Retina (tissue), 1 donor: ENCODE results near the gene VSTM4.

ENCODE experiments used
- DNase-seq: peaks from one replicate; pipeline ENCODE4 v3.0.0-alpha.2; 2016

The VSTM4 gene

DNA sequence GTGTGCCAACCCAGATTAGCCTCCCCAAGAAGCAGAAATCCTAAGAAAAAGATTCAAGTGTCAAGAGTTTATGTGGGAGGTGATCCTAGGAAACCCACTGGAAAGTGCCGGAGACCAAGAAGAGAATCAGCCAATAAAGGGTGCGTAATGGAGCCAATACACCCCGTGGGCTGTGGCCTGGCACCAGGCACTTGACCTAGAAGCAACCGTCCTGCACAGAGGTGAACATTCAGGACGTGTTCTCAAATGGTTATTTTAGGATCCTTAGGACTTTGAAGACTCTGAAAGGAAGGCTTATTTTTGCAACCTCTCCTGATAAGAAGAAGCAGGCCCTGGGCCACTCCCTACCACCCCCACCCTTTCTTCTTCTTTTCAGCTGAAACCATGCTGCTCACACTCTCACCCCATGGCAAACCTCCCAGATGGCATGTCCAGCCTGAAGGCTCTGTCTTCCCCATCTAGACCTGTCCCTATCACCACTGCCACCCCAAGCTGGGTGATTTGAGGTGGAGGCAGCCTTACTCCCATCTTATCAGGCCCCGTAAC is 46.6 kb downstream of the VSTM4 start:
- DNase-seq, result no peak

DNA sequence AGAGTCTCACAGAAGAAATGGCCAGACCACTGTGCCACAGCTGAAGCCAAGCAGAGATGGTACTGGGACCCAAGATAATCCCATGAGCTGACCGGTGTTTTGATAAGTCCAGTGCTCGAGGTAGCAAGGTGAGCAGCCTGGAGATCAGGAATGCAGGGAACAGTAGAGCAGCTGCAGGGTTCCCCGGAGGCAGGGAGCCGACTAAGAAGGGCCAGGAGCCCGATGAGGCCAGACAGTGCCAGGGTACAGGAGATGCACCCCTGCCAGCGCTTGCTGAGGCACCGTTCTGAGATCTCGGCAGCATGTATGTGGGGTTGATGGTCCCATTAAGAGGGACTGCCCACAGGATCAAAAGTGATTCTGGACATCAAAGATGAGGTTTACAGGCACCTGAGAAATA is 47.1 kb downstream of the VSTM4 start:
- DNase-seq, result no peak

DNA sequence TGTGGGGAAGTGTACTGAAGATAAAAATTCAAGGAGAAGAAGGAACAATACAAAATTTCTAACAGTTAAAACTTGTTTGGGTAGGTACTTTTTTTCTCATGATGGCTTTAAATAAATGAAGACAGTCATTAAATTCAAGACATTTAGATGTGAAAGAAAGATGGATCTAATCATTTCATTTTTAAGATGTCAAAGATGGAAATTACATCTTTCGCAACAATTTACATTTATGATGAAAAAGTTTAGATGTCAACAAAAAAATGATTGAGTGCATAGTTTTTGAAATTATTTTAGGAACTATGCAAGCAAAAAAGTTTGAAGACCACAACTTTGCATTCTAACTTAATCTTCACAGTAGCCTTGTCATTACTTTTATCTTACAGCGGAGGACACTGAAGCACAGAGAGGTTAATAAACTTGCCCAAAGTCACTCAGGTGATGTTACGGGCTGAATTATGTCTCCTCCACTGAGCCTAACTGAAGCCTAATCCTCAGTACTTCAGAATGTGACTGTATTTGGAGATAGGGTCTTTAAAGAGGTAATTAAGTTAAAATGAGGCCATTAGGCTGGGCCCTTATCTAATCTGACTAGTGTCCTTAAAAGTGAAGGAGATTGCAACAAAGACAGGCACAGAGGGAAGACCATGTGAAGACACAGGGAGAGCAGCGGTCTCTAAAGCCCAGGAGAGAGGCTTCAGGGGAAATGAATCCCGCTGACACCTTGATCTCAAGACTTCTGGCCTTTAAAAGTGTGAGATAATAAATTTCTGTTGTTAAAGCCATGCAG is 48.2 kb downstream of the VSTM4 start:
- no peak for DNase-seq

DNA sequence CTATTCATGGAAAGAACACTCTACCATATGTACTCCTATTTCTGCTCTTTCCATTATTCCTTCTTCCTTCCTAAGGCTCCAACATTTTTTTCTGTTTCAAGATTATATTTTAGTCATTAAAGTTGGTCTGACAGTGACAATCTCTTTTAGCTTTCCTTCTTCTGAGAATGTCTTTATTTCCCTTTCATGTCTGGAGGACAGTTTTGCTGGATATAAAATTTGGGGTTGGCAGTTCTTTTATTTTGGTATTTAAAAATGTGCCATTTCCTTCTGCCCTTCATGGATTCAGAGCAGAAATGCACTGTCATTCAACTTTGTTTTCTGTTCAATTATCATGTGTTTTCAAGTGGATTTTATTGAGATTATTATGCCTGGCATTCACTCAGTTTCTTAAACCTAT is 53.1 kb downstream of the VSTM4 start:
- DNase-seq, result no peak

DNA sequence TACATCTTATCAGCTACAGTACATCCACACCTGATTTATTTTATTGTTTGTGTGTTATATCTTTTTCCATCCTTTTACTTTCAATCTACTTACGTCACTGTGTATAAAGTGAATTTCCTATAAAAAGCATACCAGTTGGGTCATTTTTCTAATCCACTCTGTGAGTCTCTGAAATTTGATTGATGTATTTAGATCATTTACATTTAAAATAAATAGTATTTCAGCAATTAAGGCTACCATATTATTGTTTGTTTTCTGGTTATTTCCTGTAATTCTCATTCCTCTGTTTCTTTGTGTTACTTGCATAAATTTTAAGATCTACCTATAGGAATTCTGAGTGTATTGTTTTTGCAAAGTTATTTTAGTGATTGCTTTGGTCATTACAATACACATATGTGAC is 53.7 kb downstream of the VSTM4 start:
- no peak for DNase-seq

DNA sequence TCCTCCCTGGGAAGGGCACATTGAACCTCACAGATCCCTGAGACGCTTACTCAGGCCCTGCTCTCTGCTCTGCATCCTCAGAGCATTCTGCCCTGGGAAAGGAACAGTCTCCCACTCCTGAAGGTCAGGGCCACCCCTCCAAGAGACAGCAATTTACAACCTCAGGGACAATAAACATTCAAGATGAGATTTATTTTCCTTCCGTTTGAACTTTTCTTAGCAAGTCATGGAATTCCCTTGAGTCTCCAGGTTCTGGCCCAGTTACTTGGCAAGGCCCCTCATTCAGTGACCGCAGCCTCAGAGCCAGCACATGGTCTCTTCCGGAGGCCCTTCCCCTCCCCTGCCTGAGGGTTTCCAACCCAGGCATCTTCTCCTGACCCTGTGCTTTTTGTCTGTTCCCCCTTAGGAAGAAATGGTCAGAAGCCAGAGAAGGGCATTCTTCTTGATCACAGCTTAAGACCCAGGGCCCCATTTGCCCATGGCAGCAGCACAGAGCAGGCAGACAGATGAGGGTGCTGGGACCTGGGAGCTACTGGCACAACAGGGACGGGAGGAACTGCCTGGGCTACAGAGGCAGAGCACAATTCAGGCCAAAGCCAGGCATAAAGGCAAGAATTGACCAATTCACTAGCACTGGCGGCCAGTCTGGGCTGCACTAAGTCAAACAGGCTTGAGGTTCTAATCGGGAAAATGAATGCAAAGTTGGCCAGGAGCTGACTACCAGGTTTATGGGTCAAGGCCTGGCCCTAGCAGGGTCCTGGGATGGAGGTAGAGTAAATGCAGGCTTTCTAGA is 56.7 kb downstream of the VSTM4 start:
- no peak for DNase-seq

DNA sequence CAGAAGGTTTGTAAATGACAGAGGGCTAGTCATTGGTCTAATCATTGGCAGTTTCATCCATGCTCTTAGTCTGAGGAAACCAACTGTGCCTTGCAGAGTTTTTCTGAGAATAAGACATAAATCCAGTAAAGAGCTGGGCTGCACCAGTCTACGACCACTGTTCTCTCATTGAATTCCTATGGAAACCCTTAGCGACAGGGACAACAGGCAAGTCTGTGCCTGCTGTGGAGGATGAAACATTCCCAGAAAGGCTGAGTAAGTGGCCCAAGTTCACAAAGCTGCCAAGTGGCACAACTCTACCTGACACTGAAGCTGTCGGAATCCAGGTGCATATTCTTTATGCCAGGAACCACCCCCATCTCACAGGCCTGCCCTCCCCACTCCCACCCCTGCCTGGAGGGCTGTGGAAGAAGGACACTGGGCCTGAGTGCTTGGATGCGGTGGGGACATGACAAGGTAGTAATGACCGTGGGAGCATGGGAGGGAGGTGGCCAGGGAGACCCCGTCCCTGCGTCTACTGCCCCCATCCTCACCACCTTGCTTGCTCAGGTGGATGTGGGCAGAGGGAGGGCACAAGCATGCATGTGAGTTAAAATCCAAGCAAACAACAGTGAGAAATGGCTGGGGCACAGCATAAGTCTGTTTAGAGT is 58.0 kb downstream of the VSTM4 start:
- DNase-seq, result no peak

DNA sequence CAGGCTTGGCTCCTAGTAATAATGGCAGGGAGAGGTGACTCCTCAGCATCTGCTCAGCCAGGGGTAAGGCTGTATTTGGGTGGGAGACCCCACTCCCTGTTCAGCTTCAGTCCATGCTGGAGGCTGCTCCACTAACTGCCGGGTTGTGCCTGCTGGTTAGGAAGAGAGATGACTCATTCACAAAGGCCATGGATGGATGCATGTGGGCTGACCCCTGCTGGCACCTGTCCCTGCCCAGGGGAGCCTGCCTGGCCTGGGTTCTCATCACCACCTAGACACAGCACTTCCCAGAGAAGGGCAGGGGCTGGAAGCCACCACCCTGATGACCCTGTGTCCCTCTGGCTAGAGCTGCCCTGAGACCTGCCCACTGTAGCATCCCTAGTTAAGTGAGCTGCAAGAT is 59.0 kb downstream of the VSTM4 start:
- no peak for DNase-seq

DNA sequence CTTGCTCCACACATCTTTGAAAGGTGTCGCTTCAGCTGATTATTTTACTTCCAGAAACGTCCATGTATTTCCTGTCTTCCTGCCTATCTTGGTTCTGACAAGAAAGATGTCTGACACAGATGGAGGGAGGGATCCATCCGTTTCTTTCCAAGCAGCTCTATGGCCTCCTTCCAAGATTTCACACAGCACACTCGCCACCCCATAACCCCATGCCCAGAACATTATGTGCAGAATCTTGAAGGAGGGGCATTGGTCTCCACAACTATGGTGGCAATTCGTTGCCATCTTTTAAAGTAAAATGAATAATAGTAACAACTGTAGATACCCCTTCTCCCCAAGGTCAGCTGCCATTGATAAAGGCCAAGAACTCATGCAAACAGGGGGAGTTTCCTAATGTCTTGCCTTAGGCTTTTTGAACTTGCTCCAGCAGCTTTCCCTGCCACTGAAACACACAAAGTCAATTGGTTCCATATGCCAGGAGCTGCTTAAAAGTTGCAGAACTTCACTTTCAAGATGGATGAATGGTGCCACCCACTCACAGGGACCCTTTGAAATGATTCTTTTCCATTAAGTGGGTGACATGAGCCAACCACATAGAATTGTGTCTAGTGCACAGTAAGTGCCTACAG is 60.0 kb downstream of the VSTM4 start:
- no peak for DNase-seq

DNA sequence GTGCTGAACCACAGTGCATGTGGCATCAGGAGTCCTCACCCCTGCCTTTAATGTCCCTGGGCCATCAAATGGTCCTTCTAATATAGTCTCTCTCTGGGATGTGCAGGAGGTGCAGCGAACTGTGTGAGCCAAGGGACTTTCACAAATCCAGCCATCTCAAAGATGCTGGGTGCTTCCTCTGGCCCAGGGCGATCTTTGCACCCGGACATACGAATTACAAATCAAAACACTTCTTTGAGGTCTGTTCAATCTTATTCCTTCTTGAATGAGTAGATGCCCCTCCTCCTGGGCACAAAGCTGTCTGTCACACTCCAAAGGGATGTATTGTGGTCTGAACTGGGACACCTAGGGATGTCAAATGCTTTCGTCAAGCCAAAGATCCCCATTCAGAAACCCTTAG is 60.6 kb downstream of the VSTM4 start:
- no peak for DNase-seq

DNA sequence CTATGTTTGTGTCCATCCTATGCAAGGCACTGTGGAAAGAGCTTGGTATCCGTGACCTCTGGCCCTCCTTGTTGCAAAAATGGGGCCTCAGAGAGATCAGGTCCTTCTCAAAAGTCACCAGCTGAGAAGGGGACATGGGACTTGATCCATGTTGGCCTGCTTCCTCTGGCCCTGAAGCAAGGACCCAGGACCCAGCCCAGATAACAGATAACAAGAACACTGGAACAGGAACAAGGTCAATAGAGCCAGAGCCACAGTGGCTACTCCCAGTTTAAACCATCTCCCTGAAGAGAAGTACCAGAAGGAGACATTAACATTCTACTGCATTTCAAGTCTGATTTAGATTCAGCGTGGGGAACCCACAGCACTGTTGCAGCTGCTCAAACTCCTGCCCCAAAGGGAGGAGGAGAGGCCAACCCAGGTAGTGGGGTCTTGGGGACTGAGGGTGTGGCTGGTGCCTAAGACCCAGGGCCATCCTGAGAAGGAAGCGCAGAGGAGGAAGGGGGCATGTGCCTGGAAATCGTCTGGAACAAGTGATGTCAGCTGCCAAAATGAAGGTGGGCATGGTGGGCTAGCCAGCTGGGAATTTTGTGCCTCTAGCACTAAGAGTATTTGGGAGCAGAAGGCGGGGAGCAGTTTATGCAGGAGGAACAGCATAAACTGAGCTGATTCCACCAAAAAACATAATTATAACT is 61.2 kb downstream of the VSTM4 start:
- DNase-seq, result no peak

DNA sequence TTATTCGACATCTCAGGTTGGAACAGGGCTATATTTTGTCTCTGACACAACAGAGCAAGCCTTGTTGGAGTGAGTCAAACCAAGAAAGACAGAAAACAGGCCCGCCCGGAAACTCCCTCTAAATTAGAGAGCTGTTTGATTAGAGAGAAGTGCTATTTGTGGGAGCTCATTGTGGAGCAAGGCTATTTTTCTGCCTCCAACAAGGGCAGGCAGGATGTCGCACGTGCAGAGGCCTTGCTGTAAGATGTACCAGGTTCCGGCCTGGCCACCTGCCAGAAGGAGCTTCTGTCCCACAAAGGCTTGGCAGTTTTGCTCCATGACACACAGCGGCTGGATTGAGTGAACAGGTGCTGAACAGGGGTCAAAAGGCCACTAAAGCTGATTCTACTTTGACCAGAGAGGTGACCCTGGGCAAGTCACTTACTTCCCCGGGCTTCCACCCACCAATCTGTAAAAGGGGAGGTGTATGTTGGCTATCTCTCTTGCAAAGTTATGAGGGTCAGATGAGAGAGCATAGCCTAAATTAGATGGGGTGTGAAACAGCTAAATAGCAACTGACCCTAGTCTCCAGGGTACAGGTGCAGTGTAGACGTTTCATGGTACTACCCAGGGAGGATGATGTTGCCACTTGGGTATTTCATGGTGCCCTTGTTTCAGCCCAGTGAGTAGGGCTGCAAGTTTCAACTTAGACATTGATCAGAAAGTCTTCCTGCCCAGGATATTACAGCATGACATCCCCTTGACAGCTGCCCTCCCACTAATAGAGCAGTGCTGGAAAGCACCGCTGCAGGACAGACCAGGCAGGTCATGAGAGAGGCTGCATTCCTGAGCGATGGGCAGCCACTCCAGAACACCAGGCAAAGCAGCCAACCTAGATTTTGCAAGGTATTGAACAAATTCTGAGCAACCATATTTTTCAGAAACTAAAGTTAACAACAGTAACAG is 62.0 kb downstream of the VSTM4 start:
- DNase-seq, result no peak

DNA sequence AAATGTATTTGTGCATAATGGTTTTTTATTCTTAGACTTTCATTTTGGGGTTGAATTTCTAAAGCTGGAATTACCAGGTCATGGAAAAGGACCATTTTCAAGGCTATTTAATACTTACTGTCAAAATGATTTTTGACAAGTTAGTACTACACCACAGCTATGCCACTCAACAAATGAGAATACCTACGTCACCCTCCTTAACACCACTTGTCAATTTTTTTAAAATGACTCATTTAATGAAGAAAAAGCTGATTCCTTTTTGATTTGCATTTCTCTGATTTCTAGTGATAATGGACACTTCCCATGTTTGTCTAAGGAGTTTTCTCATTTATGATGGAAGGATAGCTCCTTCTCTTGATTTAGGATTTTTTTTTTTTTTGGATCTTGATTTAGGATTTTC is 63.3 kb downstream of the VSTM4 start:
- DNase-seq, result no peak

DNA sequence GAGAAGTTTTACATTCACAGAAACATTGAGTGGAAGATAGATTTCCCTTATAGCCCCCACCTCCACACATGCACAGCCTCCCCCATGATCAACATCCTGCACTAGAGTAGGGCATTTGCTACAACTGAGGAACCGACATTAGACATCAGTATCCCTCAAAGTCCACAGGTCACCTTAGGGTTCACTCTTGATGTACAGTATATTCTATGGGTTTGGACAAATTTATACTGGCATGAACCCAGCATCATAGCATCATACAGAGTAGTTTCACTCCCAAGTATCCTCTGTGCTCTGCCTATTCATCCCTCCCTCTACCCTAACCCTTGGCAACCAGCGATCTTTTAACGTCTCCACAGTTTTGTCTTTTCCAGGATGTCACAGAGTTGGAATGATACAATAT is 64.4 kb downstream of the VSTM4 start:
- no peak for DNase-seq

DNA sequence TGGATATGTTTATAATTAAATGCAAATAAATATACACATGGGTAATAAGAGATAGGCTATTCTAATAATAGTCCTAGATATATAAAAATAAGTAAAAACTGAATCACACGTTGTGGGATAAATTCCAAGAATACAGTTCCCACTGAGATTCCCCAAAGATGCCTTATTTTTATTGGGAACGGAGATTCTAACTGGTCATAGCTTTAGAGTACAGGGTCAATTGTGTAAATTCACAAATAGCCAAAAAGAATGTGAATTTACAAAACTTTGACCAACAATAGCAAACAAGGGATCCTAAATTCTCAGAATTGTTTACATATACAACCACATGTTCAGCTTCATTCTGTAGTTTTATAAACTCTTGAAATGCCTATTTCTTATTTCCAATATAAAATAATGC is 65.0 kb downstream of the VSTM4 start:
- DNase-seq, result no peak

DNA sequence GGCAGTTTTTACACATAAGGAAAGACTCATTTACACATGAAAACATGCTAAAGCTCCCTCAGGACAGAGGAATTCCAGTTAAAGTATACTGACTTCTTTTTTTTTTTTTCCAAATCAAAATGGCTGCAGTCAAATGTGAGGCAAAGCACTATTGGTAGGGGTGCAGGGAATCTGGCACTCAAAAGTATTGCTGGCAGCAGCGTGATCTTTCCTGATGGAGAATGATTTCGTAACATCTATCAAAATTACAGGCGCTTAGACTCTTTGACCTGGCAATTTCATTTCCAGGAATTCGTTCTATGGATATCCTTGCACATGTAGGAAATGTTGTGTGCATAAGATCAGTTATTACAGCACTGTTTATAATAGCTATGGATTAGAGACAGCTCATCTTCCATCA is 65.7 kb downstream of the VSTM4 start:
- DNase-seq, result no peak

DNA sequence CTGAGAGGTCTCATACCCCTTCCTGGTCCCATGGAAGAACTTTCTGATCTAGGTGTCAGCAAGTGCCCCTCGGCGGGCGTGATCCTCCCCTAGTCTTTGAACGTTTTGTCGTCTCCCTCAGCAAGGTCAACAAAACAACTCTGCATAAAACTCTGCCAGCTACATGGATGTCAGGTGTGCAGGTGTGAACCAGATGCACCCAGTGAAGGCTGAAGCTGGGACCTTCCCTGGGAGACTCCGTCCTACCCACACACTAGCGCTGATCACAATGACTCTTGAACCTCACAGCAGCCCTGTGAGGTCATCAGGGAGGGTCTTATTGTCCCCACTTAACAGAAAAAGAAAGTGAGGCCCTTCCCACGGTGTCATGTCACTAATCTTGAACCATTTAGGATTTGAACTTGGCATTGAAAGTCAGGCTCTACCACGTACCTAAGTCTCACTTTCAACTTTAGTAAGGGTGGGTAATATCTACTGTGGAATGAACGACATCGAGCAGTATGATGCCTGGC is 68.1 kb downstream of the VSTM4 start:
- DNase-seq, result no peak

DNA sequence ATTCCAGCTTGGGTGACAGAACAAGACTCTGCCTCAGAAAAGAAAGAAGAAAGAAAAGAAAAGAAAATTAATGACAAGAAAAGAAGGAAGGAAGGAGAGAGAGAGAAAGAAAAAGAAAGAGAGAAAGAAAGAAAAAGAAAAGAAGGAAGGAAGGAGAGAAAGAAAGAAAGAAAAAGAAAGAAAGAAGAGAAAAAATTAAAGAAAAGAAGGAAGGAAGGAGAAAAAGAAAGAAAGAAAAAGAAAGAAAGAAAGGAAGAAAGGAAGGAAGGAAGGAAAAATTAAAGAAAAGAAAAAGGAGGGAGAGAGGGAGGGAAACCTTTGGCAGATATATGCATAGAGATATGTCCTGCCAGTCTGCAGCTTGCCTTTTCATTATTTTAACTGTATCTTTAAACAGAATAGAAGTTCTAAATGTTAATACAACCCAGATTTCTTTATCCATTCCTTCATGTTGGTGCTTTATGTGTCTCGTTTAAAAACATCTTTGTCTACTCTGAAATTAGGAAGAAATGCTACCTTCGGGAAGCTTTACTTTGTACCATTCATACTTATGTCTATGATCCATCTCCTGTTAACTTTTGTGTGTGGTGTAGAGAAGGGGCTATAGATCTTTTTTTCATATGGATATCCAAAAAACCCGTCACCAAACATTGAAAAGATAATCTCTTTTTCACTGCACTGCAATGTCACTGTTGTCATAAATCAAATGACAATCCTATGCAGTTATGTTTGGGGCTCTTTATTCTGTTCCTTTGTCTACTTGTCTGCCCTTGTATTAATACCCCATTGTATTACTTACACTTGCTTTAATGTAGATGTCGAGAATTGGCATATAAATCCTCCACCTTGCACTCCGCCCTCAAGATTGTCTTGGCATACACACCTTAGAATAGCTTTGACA is 70.8 kb downstream of the VSTM4 start:
- DNase-seq, result no peak

DNA sequence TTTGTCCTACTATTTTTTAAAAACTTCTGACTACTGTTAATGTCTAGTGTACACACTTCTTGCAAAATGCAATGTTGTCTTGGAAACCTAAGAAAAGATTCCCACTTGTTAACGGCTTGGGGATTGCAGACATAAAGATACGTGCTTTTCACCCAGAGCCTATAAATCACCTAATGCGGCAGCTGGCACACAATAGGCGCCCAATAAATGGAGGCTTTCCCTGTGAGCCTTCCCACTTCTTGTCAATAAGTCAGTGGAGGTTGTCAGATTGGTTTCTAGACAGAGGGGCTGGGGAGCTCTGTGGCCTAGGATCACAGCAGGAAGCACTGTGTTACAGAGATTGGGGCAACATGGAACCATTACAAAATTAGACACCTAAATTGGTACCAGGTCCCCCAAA is 74.7 kb downstream of the VSTM4 start:
- no peak for DNase-seq

DNA sequence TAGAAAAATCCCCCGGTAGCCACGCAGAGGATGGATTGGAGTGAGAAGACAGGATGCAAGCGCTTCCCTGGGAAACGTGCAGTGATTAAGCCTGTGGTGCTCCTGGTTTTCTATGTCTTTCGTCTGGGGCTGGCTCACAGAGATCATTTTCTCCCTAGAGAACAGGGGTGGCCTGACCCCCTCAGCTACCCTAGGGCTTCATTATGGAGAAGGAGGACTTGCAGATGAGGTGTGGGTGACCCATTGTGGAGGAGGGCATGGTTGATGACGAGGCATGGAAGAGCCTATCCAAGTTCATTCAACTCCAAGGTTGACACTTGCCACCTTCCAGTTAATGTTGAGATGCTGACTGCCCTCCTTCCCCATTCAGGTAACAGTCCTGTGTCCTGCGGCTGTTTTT is 75.9 kb downstream of the VSTM4 start:
- no peak for DNase-seq
